HepG2 (cell line): ENCODE results near the gene CLDN20. TPM values are rescaled to one million over a fixed set of nuclear protein-coding genes. Genes with fewer than 3 reads are reported as not detected.
A peak's percentile ranks its signal among the peaks of the same experiment; 100 is the strongest.

Experiments used
- MTA3 ChIP-seq: sonication (generic); formaldehyde crosslinking; IDR thresholded peaks from 2 replicates; pipeline ENCODE4 v1.4.0; 2020; ENCODE audit warnings: missing genetic modification reagents
- SAFB2 ChIP-seq: sonication (generic); formaldehyde crosslinking; IDR thresholded peaks from 2 replicates; pipeline ENCODE4 v1.5.1; 2020; ENCODE audit warnings: missing genetic modification reagents, low read depth, mild to moderate bottlenecking, borderline replicate concordance
- SIX1 ChIP-seq: sonication (generic); formaldehyde crosslinking; IDR thresholded peaks from 2 replicates; pipeline ENCODE4 v1.4.0; 2020; ENCODE audit warnings: missing genetic modification reagents, borderline replicate concordance
- SSRP1 ChIP-seq: IDR thresholded peaks from 2 replicates; pipeline ENCODE4 v1.6.1; 2016; ENCODE audit warnings: control low read depth
- U2AF1 ChIP-seq: fragments of 200-400 bp; formaldehyde crosslinking; optimal IDR thresholded peaks from 2 replicates; pipeline ENCODE3; 2017; ENCODE audit warnings: mild to moderate bottlenecking, low read depth, low read length
- ZNF672 ChIP-seq: sonication (generic); formaldehyde crosslinking; IDR thresholded peaks from 2 replicates; pipeline ENCODE4 v1.8.1; 2022; ENCODE audit warnings: missing genetic modification reagents
- polyA plus RNA-seq, 8 experiments: library from polyadenylated mRNA; depleted of rRNA in 3 of 8; stranded (reverse) in 7 of 8; unstranded in 1 of 8; fragments of >200 nt; fragmentation: Illumina TruSeq in 4 of 8; extraction: Trizol in 4 of 8; gene quantifications; 2 replicates each; pipeline versions ENCODE4 v1.2.1 to v1.2.3, GENCODE V29; 2011 to 2016; ENCODE audit warnings: low read depth in 4 of 8, missing spikeins in 1 of 8, mixed read lengths in 1 of 8; ENCODE audit not compliant: insufficient read depth in 1 of 8
- total RNA-seq, 5 experiments: library from RNA; depleted of rRNA; stranded (reverse); fragments of >200 nt; fragmentation: Illumina TruSeq; extraction: Trizol; gene quantifications; 2 replicates each; pipeline ENCODE4 v1.2.3, GENCODE V29; 2016; ENCODE audit warnings: low read depth in 1 of 5
- TF ChIP-seq, protein P1 (sequence below): sonication (generic); formaldehyde crosslinking; IDR thresholded peaks from 2 replicates; pipeline ENCODE4 v1.4.0; 2020; ENCODE audit warnings: missing genetic modification reagents
- TF ChIP-seq, protein P2 (sequence below): sonication (generic); formaldehyde crosslinking; IDR thresholded peaks from 2 replicates; pipeline ENCODE4 v1.4.0; 2020; ENCODE audit warnings: missing genetic modification reagents
- TF ChIP-seq, protein P3 (sequence below), 2 experiments: sonication (generic) in 1 of 2; formaldehyde crosslinking in 1 of 2; IDR thresholded peaks; 2 replicates each; pipeline versions ENCODE4 v1.4.0 to v1.6.1; 2016 to 2020; ENCODE audit warnings: borderline replicate concordance in 1 of 2, low read depth in 1 of 2, mild to moderate bottlenecking in 1 of 2, missing genetic modification reagents in 1 of 2

CLDN20 gene
- total and polyA plus RNA-seq, 2 of the 13 experiments (the other 11 are each of a cell fraction or from before 2014, with no cell fraction given): not detected

- TF ChIP-seq, protein P1, sequence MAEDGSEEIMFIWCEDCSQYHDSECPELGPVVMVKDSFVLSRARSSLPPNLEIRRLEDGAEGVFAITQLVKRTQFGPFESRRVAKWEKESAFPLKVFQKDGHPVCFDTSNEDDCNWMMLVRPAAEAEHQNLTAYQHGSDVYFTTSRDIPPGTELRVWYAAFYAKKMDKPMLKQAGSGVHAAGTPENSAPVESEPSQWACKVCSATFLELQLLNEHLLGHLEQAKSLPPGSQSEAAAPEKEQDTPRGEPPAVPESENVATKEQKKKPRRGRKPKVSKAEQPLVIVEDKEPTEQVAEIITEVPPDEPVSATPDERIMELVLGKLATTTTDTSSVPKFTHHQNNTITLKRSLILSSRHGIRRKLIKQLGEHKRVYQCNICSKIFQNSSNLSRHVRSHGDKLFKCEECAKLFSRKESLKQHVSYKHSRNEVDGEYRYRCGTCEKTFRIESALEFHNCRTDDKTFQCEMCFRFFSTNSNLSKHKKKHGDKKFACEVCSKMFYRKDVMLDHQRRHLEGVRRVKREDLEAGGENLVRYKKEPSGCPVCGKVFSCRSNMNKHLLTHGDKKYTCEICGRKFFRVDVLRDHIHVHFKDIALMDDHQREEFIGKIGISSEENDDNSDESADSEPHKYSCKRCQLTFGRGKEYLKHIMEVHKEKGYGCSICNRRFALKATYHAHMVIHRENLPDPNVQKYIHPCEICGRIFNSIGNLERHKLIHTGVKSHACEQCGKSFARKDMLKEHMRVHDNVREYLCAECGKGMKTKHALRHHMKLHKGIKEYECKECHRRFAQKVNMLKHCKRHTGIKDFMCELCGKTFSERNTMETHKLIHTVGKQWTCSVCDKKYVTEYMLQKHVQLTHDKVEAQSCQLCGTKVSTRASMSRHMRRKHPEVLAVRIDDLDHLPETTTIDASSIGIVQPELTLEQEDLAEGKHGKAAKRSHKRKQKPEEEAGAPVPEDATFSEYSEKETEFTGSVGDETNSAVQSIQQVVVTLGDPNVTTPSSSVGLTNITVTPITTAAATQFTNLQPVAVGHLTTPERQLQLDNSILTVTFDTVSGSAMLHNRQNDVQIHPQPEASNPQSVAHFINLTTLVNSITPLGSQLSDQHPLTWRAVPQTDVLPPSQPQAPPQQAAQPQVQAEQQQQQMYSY (CRISPR knock-in tag): no peak
- no peak for TF ChIP-seq SAFB2
- TF ChIP-seq MTA3 (CRISPR knock-in tag): no peak
- TF ChIP-seq U2AF1: no peak
- no peak for TF ChIP-seq ZNF672 (CRISPR knock-in tag)
- TF ChIP-seq SIX1 (CRISPR knock-in tag): 0 out of 2 replicates have a peak, but pooled peaks have one; percentile 36
- TF ChIP-seq, protein P2, sequence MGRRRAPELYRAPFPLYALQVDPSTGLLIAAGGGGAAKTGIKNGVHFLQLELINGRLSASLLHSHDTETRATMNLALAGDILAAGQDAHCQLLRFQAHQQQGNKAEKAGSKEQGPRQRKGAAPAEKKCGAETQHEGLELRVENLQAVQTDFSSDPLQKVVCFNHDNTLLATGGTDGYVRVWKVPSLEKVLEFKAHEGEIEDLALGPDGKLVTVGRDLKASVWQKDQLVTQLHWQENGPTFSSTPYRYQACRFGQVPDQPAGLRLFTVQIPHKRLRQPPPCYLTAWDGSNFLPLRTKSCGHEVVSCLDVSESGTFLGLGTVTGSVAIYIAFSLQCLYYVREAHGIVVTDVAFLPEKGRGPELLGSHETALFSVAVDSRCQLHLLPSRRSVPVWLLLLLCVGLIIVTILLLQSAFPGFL: no peak
- TF ChIP-seq, protein P3, sequence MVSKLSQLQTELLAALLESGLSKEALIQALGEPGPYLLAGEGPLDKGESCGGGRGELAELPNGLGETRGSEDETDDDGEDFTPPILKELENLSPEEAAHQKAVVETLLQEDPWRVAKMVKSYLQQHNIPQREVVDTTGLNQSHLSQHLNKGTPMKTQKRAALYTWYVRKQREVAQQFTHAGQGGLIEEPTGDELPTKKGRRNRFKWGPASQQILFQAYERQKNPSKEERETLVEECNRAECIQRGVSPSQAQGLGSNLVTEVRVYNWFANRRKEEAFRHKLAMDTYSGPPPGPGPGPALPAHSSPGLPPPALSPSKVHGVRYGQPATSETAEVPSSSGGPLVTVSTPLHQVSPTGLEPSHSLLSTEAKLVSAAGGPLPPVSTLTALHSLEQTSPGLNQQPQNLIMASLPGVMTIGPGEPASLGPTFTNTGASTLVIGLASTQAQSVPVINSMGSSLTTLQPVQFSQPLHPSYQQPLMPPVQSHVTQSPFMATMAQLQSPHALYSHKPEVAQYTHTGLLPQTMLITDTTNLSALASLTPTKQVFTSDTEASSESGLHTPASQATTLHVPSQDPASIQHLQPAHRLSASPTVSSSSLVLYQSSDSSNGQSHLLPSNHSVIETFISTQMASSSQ (IDR thresholded peaks at IDR 0.05; ENCODE audit: low read depth): no peak
- TF ChIP-seq, protein P3 (CRISPR knock-in tag; IDR thresholded peaks at IDR 0.05; ENCODE audit: borderline replicate concordance): no peak
- TF ChIP-seq SSRP1 (CRISPR knock-in tag): no peak
These were observed 28.9 kb downstream of the CLDN20 start (continued) for GRCh38 chr6:155292711-155293110.
